Left ventricle myocardium inferior (tissue), 1 donor: ENCODE results near the gene GFRAL. TPM values are rescaled to one million over a fixed set of nuclear protein-coding genes. Genes with fewer than 3 reads are reported as not detected.
"Not testable (repeated sequence)": the region's sequence is repeated elsewhere in the genome, so short reads cannot be mapped to it uniquely, and the experiment has no call there.

Source experiments
- DNase-seq: peaks from one replicate; pipeline ENCODE4 v3.0.0-alpha.2; 2020
- H3K27ac ChIP-seq: fragments of 200-600 bp; replicated peaks from 2 replicates; pipeline ENCODE4 v1.8.0; 2021
- H3K27me3 ChIP-seq: fragments of 200-600 bp; 2 replicates; pipeline ENCODE4 v1.8.0; 2021; ENCODE audit warnings: low read depth
- H3K36me3 ChIP-seq: fragments of 200-600 bp; 2 replicates; pipeline ENCODE4 v1.8.0; 2021
- H3K4me1 ChIP-seq: fragments of 200-600 bp; 2 replicates; pipeline ENCODE4 v1.8.0; 2021
- H3K4me3 ChIP-seq: fragments of 200-600 bp; 2 replicates; pipeline ENCODE4 v1.8.0; 2021; ENCODE audit warnings: mild to moderate bottlenecking, moderate library complexity
- H3K9me3 ChIP-seq: fragments of 200-600 bp; replicated peaks from 2 replicates; pipeline ENCODE4 v1.8.0; 2021
- CTCF ChIP-seq: fragments of 200-600 bp; IDR thresholded peaks from 2 replicates; pipeline ENCODE4 v1.8.0; 2021; ENCODE audit warnings: antibody characterized with exemption, mild to moderate bottlenecking, borderline replicate concordance
- intact Hi-C: fragments of 100-400 bp; cut with micrococcal nuclease; formaldehyde crosslinking; loops from one replicate; pipeline ENCODE4 v1.11.0; 2022
- total RNA-seq: library from RNA; stranded (reverse); fragmentation: NEBNext Ultra II Directional; extraction: Animal tissue kit (Norgen Biotek cat#: 25700); gene quantifications from one replicate; pipeline ENCODE4 v1.2.1, GENCODE V29; 2021
- donor health status: DM: no; HTN: yes; CAD: no; lungs with severe emphysema.

The GFRAL gene
- total RNA-seq, 1 donor from 2014 or later: not detected

- no peaks in the 10 kb centered on the region for H3K36me3 ChIP-seq
- intact Hi-C loops: no loop called here
- H3K9me3 ChIP-seq: no peaks in the 10 kb centered on the region
- no peak overlapping the region for H3K27ac ChIP-seq
- no peak for DNase-seq
- no peak overlapping the region for H3K4me3 ChIP-seq
- TF ChIP-seq CTCF: no peak
- H3K27me3 ChIP-seq: no peaks in the 10 kb centered on the region
- no peaks in the 10 kb centered on the region for H3K4me1 ChIP-seq
These were observed 36.5 kb upstream of the GFRAL start for GRCh38 chr6:55290736-55291135.

- intact Hi-C loops: no loop called here
- Histone ChIP-seq H3K27ac (no peak overlapping the region), H3K4me1 (no peaks in the 10 kb centered on the region), H3K9me3 (peaks cover 10% of the 10 kb centered on the region), H3K4me3 (no peak overlapping the region), H3K36me3 (no peaks in the 10 kb centered on the region), H3K27me3 (no peaks in the 10 kb centered on the region)
- DNase-seq: no peak
- peak; percentile 26 for TF ChIP-seq CTCF
These were observed 34.2 kb upstream of the GFRAL start for GRCh38 chr6:55293116-55293515.

- H3K36me3 ChIP-seq, H3K4me3 ChIP-seq, H3K4me1 ChIP-seq, H3K27me3 ChIP-seq, DNase-seq, intact Hi-C loops, H3K27ac ChIP-seq, H3K9me3 ChIP-seq: not testable (repeated sequence)
These were observed 30.1 kb upstream of the GFRAL start for GRCh38 chr6:55297214-55297613.

- H3K27me3 ChIP-seq: no peaks in the 10 kb centered on the region
- no peaks in the 10 kb centered on the region for H3K36me3 ChIP-seq
- H3K27ac ChIP-seq: no peak overlapping the region
- intact Hi-C loops: no loop called here
- no peak for TF ChIP-seq CTCF
- H3K4me3 ChIP-seq: no peak overlapping the region
- peaks cover 10% of the 10 kb centered on the region for H3K9me3 ChIP-seq
- no peaks in the 10 kb centered on the region for H3K4me1 ChIP-seq
- no peak for DNase-seq
These were observed 27.8 kb upstream of the GFRAL start for GRCh38 chr6:55299286-55299985.

- no peak for TF ChIP-seq CTCF
- intact Hi-C loops: no loop called here
- DNase-seq: no peak
- no peaks in the 10 kb centered on the region for H3K27me3 ChIP-seq
- H3K36me3 ChIP-seq: no peaks in the 10 kb centered on the region
- no peaks in the 10 kb centered on the region for H3K4me1 ChIP-seq
- peaks cover 14% of the 10 kb centered on the region for H3K9me3 ChIP-seq
- H3K27ac ChIP-seq: no peak overlapping the region
- no peak overlapping the region for H3K4me3 ChIP-seq
These were observed 22.5 kb upstream of the GFRAL start for GRCh38 chr6:55304747-55305146.

GRCh38 chr6:55319961-55320695, 7.1 kb upstream of the GFRAL start:
- intact Hi-C loops: no loop called here
- Histone ChIP-seq H3K4me3 (no peak overlapping the region), H3K27ac (no peak overlapping the region), H3K27me3 (no peaks in the 10 kb centered on the region), H3K9me3 (peaks cover 35% of the 10 kb centered on the region), H3K4me1 (no peaks in the 10 kb centered on the region), H3K36me3 (no peaks in the 10 kb centered on the region)
- TF ChIP-seq CTCF: no peak
- no peak for DNase-seq
